ENCODE measurements around the gene ATP6V1B1. TPM values are rescaled to one million over a fixed set of nuclear protein-coding genes. Genes with fewer than 3 reads are reported as not detected.

Gene ATP6V1B1
- total and polyA plus RNA-seq, 9 of the 15 experiments (the other 6 are each of a cell fraction or from before 2014, with no cell fraction given): not detected

DNA sequence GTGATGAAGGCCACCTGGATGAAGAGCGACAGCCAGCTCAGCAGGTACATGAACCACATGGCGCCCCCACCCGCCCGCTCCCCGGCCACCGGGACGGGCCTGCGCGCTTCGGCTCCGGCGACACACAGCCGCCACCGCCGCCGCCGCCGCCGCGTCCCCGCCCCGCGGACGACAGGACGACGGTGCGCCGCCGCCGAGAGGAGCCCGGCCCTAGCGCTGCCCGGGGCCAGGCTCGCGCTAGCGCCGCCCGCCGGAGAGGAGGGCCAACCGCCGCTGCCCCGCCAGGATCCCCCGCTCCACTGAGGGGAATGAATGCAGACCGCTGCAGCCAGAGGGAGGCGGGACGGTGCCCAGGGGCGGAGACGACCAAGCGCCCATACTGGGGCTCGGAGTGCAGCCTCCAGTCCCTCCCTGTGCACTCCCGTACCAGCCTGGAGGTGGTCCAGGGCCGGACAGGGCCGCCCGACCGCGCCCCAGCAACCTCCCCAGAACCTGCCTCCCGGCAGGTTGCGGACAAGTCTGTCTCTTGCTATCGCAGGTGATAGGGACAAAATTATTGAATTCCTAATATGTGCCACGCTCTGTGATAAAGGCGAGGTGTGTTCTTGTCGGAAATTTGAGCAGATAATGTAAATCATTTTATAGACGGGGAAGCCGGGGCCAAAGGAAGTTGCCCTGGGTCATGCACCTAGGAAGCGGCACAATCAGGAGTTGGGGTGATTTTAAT is 59.2 kb downstream of the ATP6V1B1 start, which contains the start of gene TEX261 (continued):
- TF ChIP-seq ZBTB34 (CRISPR knock-in tag; IDR thresholded peaks at IDR 0.05) (no peak), GATA2 (CRISPR knock-in tag; IDR thresholded peaks at IDR 0.05) (no peak), C11orf30 (IDR thresholded peaks at IDR 0.05; ENCODE audit: low read depth) (no peak), NFE2 (IDR thresholded peaks at IDR 0.05; ENCODE audit: low read depth) (no peak), CBX1 (IDR thresholded peaks at IDR 0.05; ENCODE audit: low read depth) (no peak), KDM2B (CRISPR knock-in tag; IDR thresholded peaks at IDR 0.05) (no peak), NCOA6 (IDR thresholded peaks at IDR 0.05) (0 out of 2 replicates have a peak, but pooled peaks have one; percentile 28), ZNF75A (CRISPR knock-in tag; IDR thresholded peaks at IDR 0.05) (no peak), FOXK1 (CRISPR knock-in tag; IDR thresholded peaks at IDR 0.05; ENCODE audit: borderline replicate concordance) (no peak), RFX5 (IDR thresholded peaks at IDR 0.05; ENCODE audit: low read depth, low read length) (no peak), CBX5 (IDR thresholded peaks at IDR 0.05; ENCODE audit: borderline replicate concordance, low read depth) (no peak), ZNF507 (tag; conservative IDR thresholded peaks at IDR 0.05) (no peak), EP400 (IDR thresholded peaks at IDR 0.05) (no peak), FOS (IDR thresholded peaks at IDR 0.05; ENCODE audit: extremely low read depth, insufficient read length) (no peak), GATAD2A (IDR thresholded peaks at IDR 0.05) (0 out of 2 replicates have a peak, but pooled peaks have one; percentile 5)
- TF ChIP-seq, protein P1, sequence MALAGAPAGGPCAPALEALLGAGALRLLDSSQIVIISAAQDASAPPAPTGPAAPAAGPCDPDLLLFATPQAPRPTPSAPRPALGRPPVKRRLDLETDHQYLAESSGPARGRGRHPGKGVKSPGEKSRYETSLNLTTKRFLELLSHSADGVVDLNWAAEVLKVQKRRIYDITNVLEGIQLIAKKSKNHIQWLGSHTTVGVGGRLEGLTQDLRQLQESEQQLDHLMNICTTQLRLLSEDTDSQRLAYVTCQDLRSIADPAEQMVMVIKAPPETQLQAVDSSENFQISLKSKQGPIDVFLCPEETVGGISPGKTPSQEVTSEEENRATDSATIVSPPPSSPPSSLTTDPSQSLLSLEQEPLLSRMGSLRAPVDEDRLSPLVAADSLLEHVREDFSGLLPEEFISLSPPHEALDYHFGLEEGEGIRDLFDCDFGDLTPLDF (CRISPR knock-in tag; IDR thresholded peaks at IDR 0.05): no peak
- TF ChIP-seq, protein P2, sequence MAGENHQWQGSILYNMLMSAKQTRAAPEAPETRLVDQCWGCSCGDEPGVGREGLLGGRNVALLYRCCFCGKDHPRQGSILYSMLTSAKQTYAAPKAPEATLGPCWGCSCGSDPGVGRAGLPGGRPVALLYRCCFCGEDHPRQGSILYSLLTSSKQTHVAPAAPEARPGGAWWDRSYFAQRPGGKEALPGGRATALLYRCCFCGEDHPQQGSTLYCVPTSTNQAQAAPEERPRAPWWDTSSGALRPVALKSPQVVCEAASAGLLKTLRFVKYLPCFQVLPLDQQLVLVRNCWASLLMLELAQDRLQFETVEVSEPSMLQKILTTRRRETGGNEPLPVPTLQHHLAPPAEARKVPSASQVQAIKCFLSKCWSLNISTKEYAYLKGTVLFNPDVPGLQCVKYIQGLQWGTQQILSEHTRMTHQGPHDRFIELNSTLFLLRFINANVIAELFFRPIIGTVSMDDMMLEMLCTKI (IDR thresholded peaks at IDR 0.05; ENCODE audit: partially characterized antibody): no peak
